Measurements from ENCODE around the gene UQCC5. TPM values are rescaled to one million over a fixed set of nuclear protein-coding genes. Genes with fewer than 3 reads are reported as not detected.

The UQCC5 gene
- total RNA-seq, 1 experiment from 2014 or later: 45.8 TPM

DNA sequence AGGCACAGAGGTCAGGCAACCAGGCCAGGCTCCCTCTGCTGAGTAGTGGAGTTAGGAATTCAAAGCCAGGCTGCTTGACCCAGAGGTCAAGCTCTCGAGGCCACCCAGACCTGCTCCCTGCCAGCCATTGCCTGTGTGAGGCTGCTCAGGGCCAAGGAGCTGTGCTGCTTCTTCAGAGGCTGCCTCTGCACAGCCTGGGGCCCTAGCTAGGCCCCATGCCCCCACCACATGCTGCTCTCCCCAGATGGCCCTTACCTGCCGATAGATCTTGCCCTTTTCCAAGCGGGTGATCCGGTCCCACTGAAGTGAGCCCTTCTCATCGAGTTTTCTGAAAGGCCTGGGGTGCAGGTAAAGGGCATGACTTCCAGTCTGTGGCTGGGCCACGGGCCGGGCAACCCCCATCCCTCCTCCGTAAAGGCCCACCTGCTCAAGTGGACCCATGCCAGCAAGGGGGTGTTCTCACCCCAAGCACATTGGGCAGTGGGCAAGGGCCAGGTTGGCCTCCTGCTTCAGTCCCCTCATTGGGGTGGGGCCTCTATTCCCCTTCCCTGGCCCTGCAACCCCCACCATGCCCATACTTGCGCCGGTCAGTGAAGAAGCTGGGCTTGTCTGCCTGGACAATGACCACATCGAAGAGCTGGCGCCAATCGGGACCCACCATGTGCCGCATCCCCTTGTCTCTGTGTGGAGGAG lies 9.2 kb upstream of the UQCC5 start:
- no peaks in the 10 kb centered on the region for H3K9me3 Mint-ChIP-seq

More for the DNA sequence above, 9.2 kb upstream of the UQCC5 start:
- Mint-ChIP-seq H3K4me3 (no peak overlapping the region), H3K27me3 (ENCODE audit: low read depth) (no peaks in the 10 kb centered on the region; the same call in 1 of the 2 replicates), H3K4me1 (peaks cover 4 to 5% of the 10 kb centered on the region in 2 experiments), H3K36me3 (ENCODE audit: insufficient read depth in 1 of 3, low read depth in 3 of 3) (peaks cover 28 to 64% (median 62%) of the 10 kb centered on the region in 3 experiments; a peak in 6 of 7 replicates), H3K27ac (no peak overlapping the region)
- Histone ChIP-seq H3K27me3 (ENCODE audit: insufficient read depth, low read length) (no peaks in the 10 kb centered on the region), H4K8ac (replicated peaks; ENCODE audit: insufficient read length, low read depth, low read length) (no peak overlapping the region), H2AFZ (ENCODE audit: low read length) (no peak overlapping the region), H3K9ac (ENCODE audit: extremely low read depth, insufficient read length, low read length) (no peak overlapping the region), H3K4me2 (ENCODE audit: insufficient read depth, insufficient read length, low read length) (no peak overlapping the region), H3K18ac (ENCODE audit: insufficient read length, low read depth, low read length) (no peak overlapping the region), H3K79me1 (ENCODE audit: insufficient read depth, low read depth, low read length, poor library complexity, severe bottlenecking) (no peaks in the 10 kb centered on the region), H2BK20ac (ENCODE audit: low read depth, low read length, poor library complexity, severe bottlenecking) (no peak overlapping the region), H3K4me1 (ENCODE audit: insufficient read depth, low read length) (no peaks in the 10 kb centered on the region), H3K23ac (ENCODE audit: insufficient read length, low read depth, low read length) (no peak overlapping the region), H3K27ac (ENCODE audit: insufficient read length, low read depth, low read length) (no peak overlapping the region), H3K56ac (ENCODE audit: insufficient read length, low read depth, low read length) (no peak overlapping the region), H2BK120ac (ENCODE audit: low read depth, low read length, poor library complexity, severe bottlenecking) (no peak overlapping the region), H3T11ph (ENCODE audit: low read length) (no peak overlapping the region), H4K91ac (ENCODE audit: insufficient read length, low read depth, low read length) (no peak overlapping the region), H4K5ac (ENCODE audit: insufficient read length, low read depth, low read length) (no peak overlapping the region), H3K9me3 (ENCODE audit: control insufficient read depth, low read depth, low read length) (no peaks in the 10 kb centered on the region), H3K79me2 (ENCODE audit: insufficient read depth, low read length) (no peaks in the 10 kb centered on the region; the same call in 1 of the 2 replicates), H3K4ac (ENCODE audit: low read depth, low read length) (no peak overlapping the region), H2BK15ac (ENCODE audit: low read depth, low read length) (no peak overlapping the region), H3K23me2 (ENCODE audit: insufficient read length, low read depth, low read length, poor library complexity, severe bottlenecking) (peaks cover under 1% of the 10 kb centered on the region), H3K14ac (ENCODE audit: insufficient read depth, low read length) (no peak overlapping the region), H4K20me1 (ENCODE audit: control insufficient read depth, insufficient read depth, insufficient read length) (no peaks in the 10 kb centered on the region), H2BK12ac (ENCODE audit: insufficient read length, low read depth, low read length) (no peak overlapping the region), H2BK5ac (ENCODE audit: insufficient read length, low read length) (no peak overlapping the region), H2AK5ac (ENCODE audit: insufficient read length, low read length) (no peak overlapping the region)
- TF ChIP-seq, protein P1, sequence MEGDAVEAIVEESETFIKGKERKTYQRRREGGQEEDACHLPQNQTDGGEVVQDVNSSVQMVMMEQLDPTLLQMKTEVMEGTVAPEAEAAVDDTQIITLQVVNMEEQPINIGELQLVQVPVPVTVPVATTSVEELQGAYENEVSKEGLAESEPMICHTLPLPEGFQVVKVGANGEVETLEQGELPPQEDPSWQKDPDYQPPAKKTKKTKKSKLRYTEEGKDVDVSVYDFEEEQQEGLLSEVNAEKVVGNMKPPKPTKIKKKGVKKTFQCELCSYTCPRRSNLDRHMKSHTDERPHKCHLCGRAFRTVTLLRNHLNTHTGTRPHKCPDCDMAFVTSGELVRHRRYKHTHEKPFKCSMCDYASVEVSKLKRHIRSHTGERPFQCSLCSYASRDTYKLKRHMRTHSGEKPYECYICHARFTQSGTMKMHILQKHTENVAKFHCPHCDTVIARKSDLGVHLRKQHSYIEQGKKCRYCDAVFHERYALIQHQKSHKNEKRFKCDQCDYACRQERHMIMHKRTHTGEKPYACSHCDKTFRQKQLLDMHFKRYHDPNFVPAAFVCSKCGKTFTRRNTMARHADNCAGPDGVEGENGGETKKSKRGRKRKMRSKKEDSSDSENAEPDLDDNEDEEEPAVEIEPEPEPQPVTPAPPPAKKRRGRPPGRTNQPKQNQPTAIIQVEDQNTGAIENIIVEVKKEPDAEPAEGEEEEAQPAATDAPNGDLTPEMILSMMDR (conservative IDR thresholded peaks at IDR 0.05): no peak
- WGBS (ENCODE audit: extremely low coverage, insufficient read length, low lambda C conversion rate): no CpG with 5 or more reads among the region's 14 CpGs
- DNase-seq: no peak

Measured in H9 (cell line).